Measurements from ENCODE around the gene RIPOR3.
"Not testable (repeated sequence)": the region's sequence is repeated elsewhere in the genome, so short reads cannot be mapped to it uniquely, and the experiment has no call there.

The RIPOR3 gene

DNA sequence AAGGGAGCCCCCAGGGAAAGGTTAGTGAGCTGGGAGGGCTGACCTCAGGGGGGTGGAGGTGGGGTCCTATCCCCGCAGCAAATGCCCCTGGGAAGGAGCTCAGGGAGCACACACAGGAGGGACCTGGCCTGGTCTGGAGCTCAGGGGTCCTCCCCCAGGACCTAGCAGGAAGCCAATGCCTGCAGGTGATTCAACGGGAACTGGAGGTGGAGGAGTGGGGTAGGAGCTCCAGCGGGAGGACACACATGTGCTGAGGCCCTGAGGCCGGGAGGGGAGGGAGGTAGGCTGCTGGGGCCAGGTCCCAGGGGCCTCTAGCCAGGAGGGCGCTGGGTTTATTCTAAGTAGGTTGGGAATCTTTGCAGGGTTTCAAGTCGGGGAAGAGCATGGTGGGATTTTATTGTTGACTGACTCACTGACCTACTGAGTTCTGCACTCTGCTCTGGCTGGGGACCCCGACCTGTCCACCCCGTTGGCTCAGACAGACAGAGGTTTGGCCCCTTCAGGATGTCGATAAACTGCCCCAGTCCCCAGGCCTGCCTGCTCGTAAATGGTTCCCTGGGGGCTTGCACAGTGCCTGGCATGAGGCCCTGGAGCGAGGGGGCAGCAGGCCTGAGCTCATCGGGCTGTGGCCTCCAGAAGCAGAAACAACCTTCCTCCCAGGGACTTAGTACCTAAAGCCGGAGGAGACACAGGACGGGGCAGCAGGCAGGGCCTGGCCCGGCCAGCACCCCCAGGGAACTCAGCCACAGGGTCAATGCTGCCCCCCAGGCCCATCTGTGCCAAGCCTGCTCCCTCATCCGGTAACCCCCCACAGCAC is 62.3 kb downstream of the RIPOR3 start:
- DNase-seq = no peak

DNA sequence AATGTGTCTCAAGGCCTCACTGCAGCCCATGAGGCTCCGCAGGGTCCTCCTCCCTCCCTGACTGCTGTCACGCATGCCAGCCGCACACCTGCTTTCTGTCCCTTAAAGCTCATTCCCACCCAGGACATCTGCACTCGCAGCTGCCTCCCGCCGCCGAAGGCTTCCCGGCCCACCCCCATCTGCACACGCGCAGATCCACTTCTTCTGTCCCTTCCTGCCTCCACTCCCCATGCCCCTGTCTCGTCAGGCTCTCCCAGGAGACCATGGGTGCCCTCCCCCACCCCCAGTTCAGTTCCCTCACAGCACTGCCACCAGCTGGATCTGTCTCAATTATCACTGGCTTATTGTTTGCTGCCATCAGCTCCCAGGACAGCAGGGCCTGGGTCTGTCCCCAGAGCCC is 63.0 kb downstream of the RIPOR3 start:
- peak; percentile 59 for DNase-seq

DNA sequence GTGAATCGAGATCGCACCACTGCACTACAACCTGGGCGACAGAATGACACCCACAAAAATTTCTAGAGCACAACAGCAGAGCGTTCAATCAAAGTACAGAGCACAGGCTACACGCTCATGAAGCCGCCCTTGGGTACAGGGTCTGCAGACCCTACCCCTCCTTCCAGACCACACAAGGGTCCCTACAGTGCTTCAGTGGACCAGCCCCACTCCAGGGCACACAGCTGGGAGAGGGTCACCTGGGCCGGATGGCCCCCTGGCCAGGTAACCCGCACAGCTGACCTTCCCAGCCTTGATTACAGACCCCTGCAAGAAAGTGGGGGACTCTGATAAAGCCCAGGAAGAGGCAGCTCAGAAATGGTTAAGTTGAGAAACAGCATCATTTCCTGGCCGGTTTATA is 63.6 kb downstream of the RIPOR3 start:
- DNase-seq = peak; percentile 11

DNA sequence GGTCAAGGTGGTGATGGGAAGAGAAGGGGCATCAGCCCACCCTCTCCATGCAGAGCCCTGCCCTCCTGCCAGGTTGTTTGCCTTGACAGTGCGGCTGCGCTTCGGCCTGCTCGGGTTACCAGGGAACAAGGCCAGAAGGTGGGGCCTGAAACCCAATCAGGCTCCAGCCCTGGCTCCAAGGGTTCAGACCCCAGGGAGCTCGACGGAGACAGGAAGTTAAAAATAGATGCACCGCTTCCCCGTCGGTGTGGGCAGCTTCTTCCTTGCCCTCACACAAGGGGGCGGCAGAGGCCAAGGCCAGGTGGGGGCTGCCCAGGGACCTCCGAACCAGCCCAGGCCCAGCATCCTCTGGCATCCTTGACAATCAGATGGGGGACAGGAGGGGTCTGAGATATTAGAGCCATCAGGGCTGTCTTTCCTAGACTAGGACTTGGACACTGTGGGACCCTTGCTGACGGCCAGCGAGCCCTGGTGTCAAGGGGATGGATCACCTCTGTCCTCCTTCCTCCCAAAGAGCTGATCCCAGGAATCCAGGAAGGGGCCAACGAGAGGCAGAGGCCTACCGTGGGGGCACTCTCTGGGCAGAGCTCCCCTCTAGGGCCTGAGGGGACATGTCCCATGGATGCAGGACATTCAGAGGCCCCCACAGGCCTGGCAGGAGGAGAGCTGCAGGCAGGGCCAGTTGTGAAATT is 65.2 kb downstream of the RIPOR3 start:
- DNase-seq = no peak

DNA sequence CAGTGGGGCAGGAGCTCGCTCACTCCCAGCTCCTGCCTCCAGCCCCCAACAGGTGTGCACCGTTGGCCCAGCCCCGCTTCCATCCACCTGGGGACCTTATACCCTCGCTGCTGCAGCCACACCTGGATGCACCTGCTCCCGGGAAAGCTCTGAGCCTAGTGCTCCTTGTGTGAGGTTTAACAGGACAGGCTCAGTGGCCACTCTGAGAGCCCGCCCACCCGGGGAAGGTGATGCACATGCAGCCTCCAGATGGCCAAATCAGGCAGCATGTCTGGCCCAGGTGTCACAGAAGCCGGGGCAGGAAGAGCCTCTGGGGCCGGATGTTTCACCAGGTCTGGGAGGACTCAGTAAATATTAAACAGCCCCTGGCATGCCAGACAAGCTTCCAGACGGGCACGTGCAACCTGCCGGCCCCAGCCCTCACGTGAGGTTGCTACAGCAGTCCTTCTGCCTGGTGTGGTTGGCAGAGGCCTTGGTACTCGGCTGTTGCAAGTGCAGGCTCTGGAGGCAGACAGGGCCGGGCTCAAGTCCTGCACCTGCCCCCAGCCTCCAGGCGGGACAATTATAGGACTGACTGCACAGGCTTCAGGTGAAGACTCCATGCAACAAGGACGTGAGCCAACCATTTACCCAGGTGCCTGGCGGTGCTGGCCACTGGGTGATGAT is 66.9 kb downstream of the RIPOR3 start:
- no peak for DNase-seq

DNA sequence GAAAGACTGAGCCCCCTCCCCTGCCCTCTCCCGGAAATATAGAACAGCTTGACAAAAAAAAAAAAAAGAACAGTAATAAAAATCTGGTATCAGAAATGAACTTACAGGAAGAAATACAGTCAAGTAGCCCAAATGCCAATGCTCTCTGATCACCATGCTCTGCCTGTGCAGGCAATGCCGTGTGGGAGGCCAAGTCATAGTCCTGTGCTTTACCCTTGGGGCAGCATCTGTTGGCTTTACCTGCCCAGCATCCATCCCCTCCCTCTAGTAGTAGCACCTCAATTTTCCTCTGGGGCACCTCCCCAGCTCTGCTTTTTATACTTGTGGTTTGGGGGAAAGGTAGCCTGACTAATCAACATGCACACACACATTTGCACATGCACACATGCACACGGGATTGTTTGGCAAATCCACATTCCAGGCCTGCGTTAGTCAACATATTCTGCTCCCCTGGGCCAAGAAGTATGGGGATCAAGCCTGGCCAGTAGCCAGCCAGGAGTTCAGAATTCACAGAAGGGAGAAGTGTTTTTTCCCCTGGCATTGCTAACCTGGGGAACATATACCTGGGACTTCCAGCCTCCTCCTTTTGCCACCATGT is 70.2 kb downstream of the RIPOR3 start:
- DNase-seq = no peak

DNA sequence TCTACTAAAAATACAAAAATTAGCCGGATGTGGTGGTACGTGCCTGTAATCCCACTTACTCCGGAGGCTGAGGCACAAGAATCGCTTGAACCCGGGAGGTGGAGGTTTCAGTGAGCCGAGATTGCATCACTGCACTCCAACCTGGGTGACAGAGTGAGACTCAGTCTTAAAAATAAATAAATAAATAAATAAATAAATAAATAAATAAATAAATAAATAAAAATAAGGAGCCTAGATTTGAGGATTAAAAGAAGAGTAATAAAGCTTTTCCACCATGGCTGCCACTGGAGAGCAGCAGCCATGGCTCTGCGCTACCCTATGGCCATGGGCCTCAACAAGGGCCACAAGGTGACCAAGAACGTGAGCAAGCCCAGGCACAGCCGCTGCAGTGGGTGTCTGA is 70.9 kb downstream of the RIPOR3 start:
- not testable (repeated sequence) for DNase-seq

DNA sequence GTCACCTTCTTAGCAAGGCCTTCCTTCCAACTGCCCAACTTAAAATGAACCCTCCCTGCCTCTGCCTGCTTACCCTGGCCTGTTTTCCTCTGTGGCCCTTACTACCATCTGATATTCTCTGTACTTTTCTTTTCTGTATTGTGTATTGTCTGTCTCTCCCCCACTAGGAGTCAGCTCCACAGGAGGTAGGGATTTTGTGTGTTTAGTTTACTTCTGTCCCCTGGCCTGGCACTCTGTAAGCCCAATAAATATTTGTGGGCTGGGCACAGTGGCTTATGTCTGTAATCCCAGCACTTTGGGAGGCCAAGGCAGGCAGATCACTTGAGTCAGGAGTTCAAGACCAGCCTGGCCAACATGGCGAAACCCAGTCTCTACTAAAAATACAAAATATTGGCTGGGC is 72.8 kb downstream of the RIPOR3 start:
- DNase-seq = no peak

DNA sequence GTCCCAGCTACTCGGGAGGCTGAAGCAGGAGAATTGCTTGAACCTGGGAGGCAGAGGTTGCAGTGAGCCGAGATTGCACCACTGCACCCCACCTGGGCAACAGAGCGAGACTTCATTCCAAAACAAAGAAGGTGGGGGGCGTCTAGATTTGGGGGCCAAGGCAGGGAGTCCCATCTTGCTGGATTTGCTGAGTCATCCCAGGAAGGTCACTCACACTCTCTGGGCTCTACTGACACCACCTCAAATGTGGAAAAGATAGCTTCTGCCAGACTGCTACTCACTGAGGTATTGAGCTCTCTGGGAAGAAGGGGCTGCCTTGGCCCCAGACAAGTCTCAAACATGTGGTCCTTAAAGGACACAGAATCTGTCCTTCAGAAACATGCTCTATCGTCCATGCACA is 74.3 kb downstream of the RIPOR3 start:
- DNase-seq = no peak

DNA sequence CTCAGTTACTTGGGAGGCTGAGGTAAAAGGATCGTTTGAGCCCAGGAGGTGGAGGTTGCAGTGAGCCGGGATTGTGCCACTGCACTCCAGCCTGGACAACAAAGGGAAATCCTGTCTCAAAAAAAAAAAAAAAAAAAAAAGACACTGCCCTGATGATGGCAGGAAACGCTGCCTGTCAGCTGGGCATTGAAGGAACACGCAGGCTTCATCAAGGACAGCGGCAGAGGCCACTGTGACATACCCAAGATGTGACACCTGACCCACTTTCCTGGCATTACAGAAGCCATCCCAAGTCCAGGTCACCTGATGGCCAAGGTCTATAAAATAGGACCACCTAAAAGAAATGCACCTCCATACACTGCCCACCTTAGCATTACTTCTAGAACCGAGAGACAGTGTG is 75.9 kb downstream of the RIPOR3 start:
- no peak for DNase-seq

DNA sequence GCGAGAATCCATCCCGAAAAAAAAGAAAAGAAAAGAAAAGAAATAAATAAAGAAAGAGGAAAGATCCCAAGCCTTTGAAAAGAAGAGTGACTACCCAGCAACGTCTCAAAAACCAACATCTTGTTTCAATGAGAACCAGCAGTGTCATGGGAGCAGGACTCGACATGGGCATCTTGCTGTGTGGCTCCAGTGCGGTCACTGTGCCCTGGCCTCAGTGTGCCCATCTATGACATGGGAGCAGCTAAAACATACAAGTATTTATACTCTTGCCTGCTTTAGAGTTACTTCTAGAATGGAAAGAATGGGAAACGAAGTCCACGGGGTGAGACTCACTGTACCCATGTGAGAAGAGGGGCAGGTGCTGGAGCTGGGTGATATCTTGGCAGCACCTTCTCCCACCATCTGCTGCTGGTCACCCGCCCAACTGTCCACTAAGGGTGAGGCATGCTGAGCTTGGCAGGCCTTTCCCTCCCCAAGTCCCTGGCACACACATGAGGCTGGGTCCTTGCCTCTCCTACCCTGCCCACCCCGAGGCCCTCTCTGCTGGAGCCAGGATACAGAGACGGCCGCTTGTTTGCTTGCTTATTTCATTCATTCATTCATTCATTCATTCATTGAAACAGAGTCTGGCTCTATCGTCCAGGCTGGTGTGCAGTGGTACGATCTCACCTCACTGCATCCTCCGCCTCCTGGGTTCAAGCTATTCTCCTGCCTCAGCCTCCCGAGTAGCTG is 77.7 kb downstream of the RIPOR3 start:
- DNase-seq = no peak

DNA sequence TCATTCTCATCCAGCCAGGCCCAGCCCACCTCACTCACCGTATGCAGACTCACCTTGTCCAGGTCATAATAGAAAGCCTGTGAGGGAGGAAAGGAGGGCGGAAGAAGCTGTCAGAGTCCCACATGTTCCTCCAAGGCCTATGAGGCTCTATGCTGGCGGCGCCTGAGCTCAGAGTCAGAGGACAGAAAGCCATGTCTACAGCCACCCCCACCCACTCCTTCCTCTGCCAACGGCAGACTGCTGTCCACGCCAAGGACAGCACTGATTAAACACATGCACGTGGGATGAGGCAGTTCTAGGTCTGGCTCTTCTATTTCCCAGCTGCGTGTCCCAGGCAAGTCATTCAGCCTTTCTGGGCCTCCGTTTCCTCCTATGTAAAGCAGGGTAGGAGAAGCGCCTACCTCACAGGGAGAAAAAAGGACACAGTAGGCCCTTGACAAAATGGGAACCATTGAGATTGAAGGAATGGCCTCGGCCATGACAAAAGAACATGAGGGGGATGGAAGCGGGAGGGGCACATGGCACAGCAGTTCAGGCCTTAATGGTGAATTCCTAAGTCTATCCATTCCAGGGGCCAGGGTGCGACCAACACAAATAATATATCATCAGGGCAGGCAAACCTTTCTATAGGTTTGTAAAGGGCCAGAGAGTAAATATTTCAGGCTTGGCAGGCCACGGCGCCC is 80.1 kb downstream of the RIPOR3 start:
- no peak for DNase-seq

DNA sequence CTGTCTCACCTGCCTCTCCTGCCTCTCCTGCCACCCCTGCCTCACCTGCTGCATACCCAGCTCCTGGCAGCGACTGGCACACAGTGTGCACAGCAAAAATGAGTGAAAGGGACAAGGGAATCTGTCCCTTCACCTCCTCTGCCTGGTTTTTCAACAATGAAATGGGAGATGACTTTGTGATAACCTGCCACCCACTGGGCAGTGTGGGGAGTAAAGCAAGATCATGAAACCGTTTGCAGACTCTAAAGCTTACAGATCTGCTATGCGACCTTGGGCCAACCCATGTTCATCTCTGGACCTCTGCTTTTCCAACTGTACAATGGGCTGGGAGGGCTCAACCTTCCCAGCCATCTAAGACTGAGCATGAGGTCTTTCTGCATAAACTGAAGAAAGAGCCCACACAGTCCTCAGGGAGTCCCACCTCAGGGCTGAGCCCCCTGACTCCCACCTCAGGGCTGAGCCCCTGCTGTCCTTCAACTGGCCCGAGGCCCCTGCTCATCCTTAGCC is 81.1 kb downstream of the RIPOR3 start:
- no peak for DNase-seq

DNA sequence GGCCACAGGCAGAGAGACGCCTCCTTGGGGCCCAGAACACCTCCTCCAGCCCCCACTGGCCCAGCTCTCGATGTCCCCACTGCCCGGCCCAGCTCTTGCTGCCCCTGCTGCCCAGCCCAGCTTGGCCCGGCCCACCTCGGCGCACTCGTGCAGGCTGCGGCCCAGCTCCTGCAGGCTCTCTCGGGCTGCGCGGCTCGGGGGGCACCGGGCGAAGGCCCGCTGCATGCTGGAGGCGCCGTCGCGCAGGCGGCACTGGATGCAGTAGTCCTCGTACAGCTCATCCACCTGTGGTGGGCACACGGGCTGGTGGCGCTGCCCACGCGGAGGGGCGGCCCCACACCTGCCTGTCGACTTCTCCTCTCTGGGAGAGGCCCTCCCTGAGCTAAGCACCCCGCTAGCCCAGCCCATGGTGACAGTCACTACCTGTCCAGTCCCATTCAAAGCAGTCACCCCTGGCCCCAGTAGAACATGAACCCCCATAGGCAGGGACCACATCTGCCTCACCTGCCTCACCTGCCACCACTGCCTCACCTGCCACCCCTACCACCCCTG is 81.8 kb downstream of the RIPOR3 start:
- no peak for DNase-seq

DNA sequence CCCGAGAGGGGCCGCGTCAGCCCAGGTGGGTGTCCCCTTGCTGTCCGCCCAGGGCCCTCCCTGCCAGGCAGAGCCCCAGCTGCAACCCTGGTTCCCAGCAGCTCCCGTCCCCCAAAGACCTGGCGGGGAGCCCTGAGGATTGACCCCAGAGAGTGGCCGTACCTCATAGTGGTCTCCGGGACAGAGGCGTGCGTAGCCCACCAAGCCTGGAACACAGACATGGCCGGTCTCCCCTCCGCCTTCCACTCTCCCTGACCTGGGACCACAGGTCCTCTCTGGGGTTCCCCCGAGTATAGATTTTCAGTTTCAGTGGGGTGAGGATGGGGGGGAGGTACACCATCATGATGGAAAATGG is 82.6 kb downstream of the RIPOR3 start:
- no peak for DNase-seq

DNA sequence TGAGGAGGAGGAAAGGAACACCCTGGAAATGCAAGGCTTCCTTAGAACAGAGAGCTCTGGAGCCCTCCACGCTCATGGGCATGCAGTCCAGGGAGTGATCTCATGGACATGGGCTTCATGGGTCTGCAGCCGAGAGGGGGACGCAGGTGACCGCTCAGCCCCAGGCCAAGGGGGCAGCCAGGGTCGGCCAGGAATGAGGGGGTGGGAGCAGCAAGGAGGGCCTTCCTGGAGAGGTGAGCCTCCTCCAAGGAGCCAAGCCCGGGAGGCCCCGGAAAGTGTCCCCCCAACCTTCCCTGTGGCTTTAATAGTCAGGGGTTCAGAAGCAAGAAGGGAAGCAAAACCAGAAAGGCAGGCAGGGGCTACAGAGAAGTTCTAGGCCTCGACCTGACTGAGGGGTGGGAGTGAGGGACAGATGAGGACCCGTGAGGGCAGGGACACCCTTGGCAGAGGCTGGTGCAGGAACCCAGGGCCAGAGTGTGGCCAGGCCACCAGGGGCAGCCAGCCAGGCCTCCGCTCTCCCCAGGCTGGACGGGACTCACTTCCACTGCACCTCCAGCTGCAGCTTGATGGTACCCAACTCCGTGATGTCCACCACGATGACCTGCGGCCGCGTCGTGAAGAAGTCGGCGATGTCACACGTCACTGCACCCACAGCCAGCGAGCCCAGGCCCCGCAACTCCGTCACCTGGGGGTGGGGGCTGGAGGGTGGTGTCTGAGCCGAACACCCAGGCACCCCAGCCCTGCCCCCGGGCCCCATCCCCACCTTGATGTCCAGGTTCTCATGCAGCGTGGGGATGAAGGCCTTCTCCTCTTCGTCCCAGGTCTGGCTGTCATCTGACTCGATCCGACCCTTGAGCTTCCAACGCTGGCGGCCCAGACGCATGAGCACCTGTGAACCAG is 83.2 kb downstream of the RIPOR3 start:
- DNase-seq = no peak

DNA sequence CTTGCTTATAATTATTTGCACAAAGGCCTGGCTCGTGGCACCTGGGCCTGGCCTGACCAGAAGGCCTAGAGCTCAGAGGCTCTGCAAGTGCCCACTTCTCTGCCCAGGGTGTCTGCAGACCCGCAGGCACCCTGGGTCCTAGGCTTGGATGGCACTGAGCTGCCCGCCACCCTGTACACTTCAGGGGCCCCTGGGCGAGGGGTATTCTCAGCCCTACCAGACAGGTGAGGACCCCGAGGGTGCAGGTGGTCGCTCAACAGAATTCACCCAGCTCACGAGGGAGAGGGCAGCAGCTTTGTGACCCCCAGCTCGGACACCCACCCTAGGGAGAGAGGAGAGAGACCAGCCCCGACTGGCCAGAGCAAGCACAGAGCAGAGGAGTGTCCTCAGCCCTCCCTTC is 83.9 kb downstream of the RIPOR3 start:
- no peak for DNase-seq

DNA sequence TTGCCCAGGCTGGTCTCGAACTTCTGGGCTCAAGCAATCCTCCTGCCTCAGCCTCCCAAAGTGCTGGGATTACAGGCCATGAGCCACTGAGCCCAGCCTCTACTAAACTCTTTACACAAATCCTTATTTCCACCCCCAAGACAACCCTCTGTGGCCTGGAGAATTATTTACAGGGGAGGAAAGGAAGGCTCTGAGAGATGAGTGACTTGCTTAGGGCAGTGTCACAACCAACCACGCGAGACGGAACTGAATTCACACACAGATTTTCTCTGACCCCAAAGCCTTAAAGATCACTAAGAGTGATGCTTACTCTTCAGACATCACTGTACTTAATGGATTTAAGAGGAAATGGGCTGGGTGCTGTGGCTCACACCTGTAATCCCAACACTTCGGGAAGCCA is 86.2 kb downstream of the RIPOR3 start:
- no peak for DNase-seq

DNA sequence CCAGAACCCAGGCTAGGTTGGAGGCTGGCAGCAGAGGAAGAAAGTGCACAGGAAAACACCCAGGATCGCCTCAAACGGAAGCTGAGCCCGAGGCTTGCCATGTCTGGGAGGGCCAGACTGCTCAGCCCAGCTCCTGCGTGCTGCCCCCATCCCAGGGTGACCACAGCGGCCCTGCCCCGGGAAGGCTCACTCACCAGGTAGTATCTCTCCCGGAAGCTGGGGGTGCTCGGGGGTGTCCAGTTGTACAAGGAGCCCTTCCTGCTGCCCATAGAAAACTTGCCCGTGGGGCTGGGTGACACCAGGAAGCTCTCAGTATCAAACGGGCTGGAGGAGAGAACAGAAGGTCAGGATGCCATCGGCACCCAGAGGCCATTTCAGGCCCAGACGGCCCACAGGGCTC is 86.9 kb downstream of the RIPOR3 start:
- DNase-seq = no peak

DNA sequence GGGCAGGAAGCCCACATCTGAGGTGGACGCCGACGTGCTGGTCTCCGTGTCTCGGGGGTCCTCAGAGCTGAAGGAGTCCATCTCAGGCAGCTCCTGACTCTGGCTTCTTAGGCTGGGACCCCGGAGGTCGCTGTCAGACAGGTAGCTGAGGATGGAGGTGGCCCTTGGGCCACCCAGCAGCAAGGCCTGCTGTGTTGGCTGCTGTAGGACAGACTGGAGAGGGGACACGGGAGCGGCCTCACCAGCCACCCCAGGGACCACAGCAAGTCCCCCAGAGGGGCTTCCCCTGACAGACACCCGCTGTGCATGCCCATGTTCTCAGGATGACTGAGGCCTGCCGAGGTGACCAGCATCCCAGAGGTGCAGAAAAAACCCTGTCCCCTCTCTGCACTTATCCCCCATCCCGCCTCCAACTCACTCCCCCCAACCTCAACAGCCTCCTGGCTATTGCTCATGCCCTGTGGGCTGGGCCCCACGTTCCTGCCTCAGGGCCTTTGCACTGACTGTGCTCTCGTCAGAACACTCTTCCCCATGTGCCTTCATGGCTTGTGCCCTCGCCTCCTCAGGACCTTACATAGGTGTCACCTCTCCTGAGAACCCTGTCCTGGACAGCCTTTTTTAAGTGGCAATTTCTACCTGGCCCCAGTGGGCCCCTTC is 88.8 kb downstream of the RIPOR3 start:
- no peak for DNase-seq
